H9 (cell line): ENCODE measurements around the gene ACAD9. TPM values are rescaled to one million over a fixed set of nuclear protein-coding genes. Genes with fewer than 3 reads are reported as not detected.

ENCODE experiments used
- DNase-seq: peaks from one replicate; pipeline ENCODE4 v3.0.0-alpha.2; 2017
- H2AFZ ChIP-seq: one replicate; pipeline ENCODE4 v1.6.1; 2013; ENCODE audit warnings: mild to moderate bottlenecking, low read length, control low read depth, moderate library complexity
- H2AK5ac ChIP-seq: 2 replicates; pipeline ENCODE4 v1.6.1; 2013; ENCODE audit warnings: low read length, control low read depth, mixed read lengths; ENCODE audit not compliant: insufficient read length
- H2BK120ac ChIP-seq: one replicate; pipeline ENCODE4 v1.6.1; 2013; ENCODE audit warnings: low read depth, mild to moderate bottlenecking, low read length, control low read depth, inconsistent platforms; ENCODE audit not compliant: poor library complexity, severe bottlenecking
- H2BK12ac ChIP-seq: 2 replicates; pipeline ENCODE4 v1.6.1; 2013; ENCODE audit warnings: low read length, control low read depth, mixed read lengths, low read depth; ENCODE audit not compliant: insufficient read length
- H2BK15ac ChIP-seq: 2 replicates; pipeline ENCODE4 v1.6.1; 2013; ENCODE audit warnings: low read depth, low read length, control low read depth
- H2BK20ac ChIP-seq: one replicate; pipeline ENCODE4 v1.6.1; 2013; ENCODE audit warnings: low read depth, mild to moderate bottlenecking, low read length, control low read depth, inconsistent platforms; ENCODE audit not compliant: poor library complexity, severe bottlenecking
- H2BK5ac ChIP-seq: 2 replicates; pipeline ENCODE4 v1.6.1; 2013; ENCODE audit warnings: low read length, control low read depth, mixed read lengths; ENCODE audit not compliant: insufficient read length
- H3K14ac ChIP-seq: 2 replicates; pipeline ENCODE4 v1.6.1; 2013; ENCODE audit warnings: low read length, control low read depth; ENCODE audit not compliant: insufficient read depth
- H3K18ac ChIP-seq: 2 replicates; pipeline ENCODE4 v1.6.1; 2013; ENCODE audit warnings: low read depth, mild to moderate bottlenecking, mixed read lengths, low read length, control low read depth; ENCODE audit not compliant: insufficient read length
- H3K23ac ChIP-seq: 2 replicates; pipeline ENCODE4 v1.6.1; 2013; ENCODE audit warnings: low read length, control low read depth, mixed read lengths, low read depth; ENCODE audit not compliant: insufficient read length
- H3K23me2 ChIP-seq: 2 replicates; pipeline ENCODE4 v1.6.1; 2013; ENCODE audit warnings: low read depth, mild to moderate bottlenecking, mixed read lengths, low read length, control low read depth; ENCODE audit not compliant: insufficient read length, poor library complexity, severe bottlenecking
- H3K27ac ChIP-seq: 2 replicates; pipeline ENCODE4 v1.5.1; 2013; ENCODE audit warnings: low read length, control low read depth, mixed read lengths, low read depth; ENCODE audit not compliant: insufficient read length
- H3K27me3 ChIP-seq: 2 replicates; pipeline ENCODE4 v1.6.1; 2013; ENCODE audit warnings: low read length, control low read depth, inconsistent platforms; ENCODE audit not compliant: insufficient read depth
- H3K4ac ChIP-seq: 2 replicates; pipeline ENCODE4 v1.6.1; 2013; ENCODE audit warnings: low read depth, mild to moderate bottlenecking, control low read depth, inconsistent platforms, low read length, moderate library complexity
- H3K4me1 ChIP-seq: 2 replicates; pipeline ENCODE4 v1.6.1; 2013; ENCODE audit warnings: low read length, control low read depth, inconsistent platforms; ENCODE audit not compliant: insufficient read depth
- H3K4me2 ChIP-seq: 2 replicates; pipeline ENCODE4 v1.6.1; 2013; ENCODE audit warnings: low read length, control low read depth, mixed read lengths; ENCODE audit not compliant: insufficient read length, insufficient read depth
- H3K56ac ChIP-seq: 2 replicates; pipeline ENCODE4 v1.6.1; 2013; ENCODE audit warnings: low read depth, mild to moderate bottlenecking, mixed read lengths, low read length, control low read depth; ENCODE audit not compliant: insufficient read length
- H3K79me1 ChIP-seq: 2 replicates; pipeline ENCODE4 v1.6.1; 2013; ENCODE audit warnings: low read depth, mild to moderate bottlenecking, moderate library complexity, low read length, control low read depth, inconsistent platforms; ENCODE audit not compliant: insufficient read depth, poor library complexity, severe bottlenecking
- H3K79me2 ChIP-seq: 2 replicates; pipeline ENCODE4 v1.6.1; 2013; ENCODE audit warnings: low read length, control low read depth, inconsistent platforms; ENCODE audit not compliant: insufficient read depth
- H3K9ac ChIP-seq: 2 replicates; pipeline ENCODE4 v1.6.1; 2013; ENCODE audit warnings: low read length, control low read depth, mixed read lengths; ENCODE audit not compliant: insufficient read length; ENCODE audit errors: extremely low read depth
- H3K9me3 ChIP-seq: one replicate; pipeline ENCODE4 v1.6.1; 2013; ENCODE audit warnings: low read depth, low read length, inconsistent platforms; ENCODE audit not compliant: control insufficient read depth
- H3T11ph ChIP-seq: one replicate; pipeline ENCODE4 v1.6.1; 2013; ENCODE audit warnings: mild to moderate bottlenecking, low read length, control low read depth, inconsistent platforms
- H4K20me1 ChIP-seq: one replicate; pipeline ENCODE4 v1.6.1; 2013; ENCODE audit not compliant: control insufficient read depth, insufficient read length, insufficient read depth
- H4K5ac ChIP-seq: 2 replicates; pipeline ENCODE4 v1.6.1; 2013; ENCODE audit warnings: low read depth, mild to moderate bottlenecking, mixed read lengths, low read length, control low read depth; ENCODE audit not compliant: insufficient read length
- H4K8ac ChIP-seq: replicated peaks from 2 replicates; pipeline ENCODE4 v1.6.1; 2013; ENCODE audit warnings: low read length, control low read depth, mixed read lengths, low read depth; ENCODE audit not compliant: insufficient read length
- H4K91ac ChIP-seq: 2 replicates; pipeline ENCODE4 v1.6.1; 2013; ENCODE audit warnings: low read depth, mild to moderate bottlenecking, moderate library complexity, mixed read lengths, low read length, control low read depth; ENCODE audit not compliant: insufficient read length
- H3K27ac Mint-ChIP-seq, 3 experiments: 2 replicates in 2 of 3; 3 replicates in 1 of 3; pipeline ENCODE4 v1.8.0; 2020 to 2021; ENCODE audit warnings: mixed read lengths in 3 of 3, mild to moderate bottlenecking in 1 of 3, moderate library complexity in 1 of 3
- H3K27me3 Mint-ChIP-seq: 2 replicates; pipeline ENCODE4 v1.8.0; 2021; ENCODE audit warnings: low read depth, mild to moderate bottlenecking, moderate library complexity, mixed read lengths
- H3K36me3 Mint-ChIP-seq, 3 experiments: 2 replicates in 2 of 3; 3 replicates in 1 of 3; pipeline ENCODE4 v1.8.0; 2020 to 2021; ENCODE audit warnings: low read depth in 3 of 3, mixed read lengths in 3 of 3; ENCODE audit not compliant: insufficient read depth in 1 of 3
- H3K4me1 Mint-ChIP-seq, 2 experiments: 2 replicates each; pipeline ENCODE4 v1.8.0; 2020; ENCODE audit warnings: mixed read lengths in 2 of 2
- H3K4me3 Mint-ChIP-seq, 2 experiments: 2 replicates in 1 of 2; 3 replicates in 1 of 2; pipeline ENCODE4 v1.8.0; 2020 to 2021; ENCODE audit warnings: mild to moderate bottlenecking in 2 of 2, mixed read lengths in 2 of 2, moderate library complexity in 1 of 2
- H3K9me3 Mint-ChIP-seq, 2 experiments: 2 replicates in 1 of 2; 3 replicates in 1 of 2; pipeline ENCODE4 v1.8.0; 2020; ENCODE audit warnings: mild to moderate bottlenecking in 2 of 2, mixed read lengths in 2 of 2, moderate library complexity in 1 of 2
- CTCF ChIP-seq: fragments of 200-600 bp; sonication (generic); conservative IDR thresholded peaks from 3 replicates; pipeline ENCODE4 v1.8.0; 2021; ENCODE audit warnings: antibody characterized with exemption, mild to moderate bottlenecking
- WGBS: extraction: QIAGEN DNeasy Blood & Tissue Kit; methylation state at CpG from one replicate; pipeline ENCODE4 v1.1.7; 2013; ENCODE audit warnings: missing lambda C conversion rate, low lambda C conversion rate, mixed read lengths; ENCODE audit not compliant: insufficient read length; ENCODE audit errors: extremely low coverage; 5-methylcytosine and 5-hydroxymethylcytosine counted together
- total RNA-seq: library from RNA; stranded (reverse); gene quantifications from 2 replicates; pipeline ENCODE4 v1.2.1, GENCODE V29; 2021

ACAD9 gene
- total RNA-seq, 1 experiment from 2014 or later, result 43.1 TPM

GRCh38 chr3:128935922-128936321 lies 56.5 kb downstream of the ACAD9 start:
- H4K5ac ChIP-seq, result no peak overlapping the region
- DNase-seq, result no peak
- no peak overlapping the region for H3K23ac ChIP-seq
- H3K27me3 Mint-ChIP-seq, result peaks cover 18% of the 10 kb centered on the region
- no peaks in the 10 kb centered on the region for H3K79me2 ChIP-seq
- no peaks in the 10 kb centered on the region for H3K4me1 ChIP-seq
- no peaks in the 10 kb centered on the region for H3K9me3 Mint-ChIP-seq
- no peak overlapping the region for H2AFZ ChIP-seq
- no peak overlapping the region for H4K8ac ChIP-seq
- H3K23me2 ChIP-seq, result no peaks in the 10 kb centered on the region
- H3K27ac ChIP-seq, result no peak overlapping the region
- H3K27ac Mint-ChIP-seq, result no peak overlapping the region
- H2AK5ac ChIP-seq, result no peak overlapping the region
- H3K4me3 Mint-ChIP-seq, result no peak overlapping the region
- TF ChIP-seq CTCF, result no peak
- no peak overlapping the region for H3K9ac ChIP-seq
- no CpG with 5 or more reads among the region's 2 CpGs for WGBS
- H4K20me1 ChIP-seq, result no peaks in the 10 kb centered on the region
- no peaks in the 10 kb centered on the region for H3K79me1 ChIP-seq
- H3K18ac ChIP-seq, result no peak overlapping the region
- no peak overlapping the region for H3K4me2 ChIP-seq
- H3K56ac ChIP-seq, result no peak overlapping the region
- no peaks in the 10 kb centered on the region for H3K36me3 Mint-ChIP-seq
- H2BK15ac ChIP-seq, result no peak overlapping the region
- no peaks in the 10 kb centered on the region for H3K27me3 ChIP-seq
- no peaks in the 10 kb centered on the region for H3K9me3 ChIP-seq
- H3K4ac ChIP-seq, result no peak overlapping the region
- no peak overlapping the region for H3K14ac ChIP-seq
- H3K4me1 Mint-ChIP-seq, result peaks cover 0 to 2% of the 10 kb centered on the region in 2 experiments; a peak in 1 of 4 replicates
- no peak overlapping the region for H2BK120ac ChIP-seq
- no peak overlapping the region for H2BK12ac ChIP-seq
- H2BK20ac ChIP-seq, result no peak overlapping the region
- no peak overlapping the region for H2BK5ac ChIP-seq
- H4K91ac ChIP-seq, result no peak overlapping the region
- no peak overlapping the region for H3T11ph ChIP-seq
